HG03558 (cell line): ENCODE measurements around the gene SLC1A4.

ENCODE experiments used
- ATAC-seq: cut with Tn5 transposase; IDR thresholded peaks from one replicate; pipeline ENCODE4 v1.9.1; 2021; ENCODE audit warnings: moderate number of reproducible peaks; ENCODE audit not compliant: unreplicated experiment; ENCODE audit errors: extremely low read depth

The SLC1A4 gene

GRCh38 chr2:65069439-65069824 lies 80.2 kb downstream of the SLC1A4 start:
- no peak for ATAC-seq

GRCh38 chr2:65070172-65070830 lies 81.1 kb downstream of the SLC1A4 start:
- no peak for ATAC-seq

GRCh38 chr2:65070856-65071255 lies 81.7 kb downstream of the SLC1A4 start:
- no peak for ATAC-seq

- ATAC-seq = no peak
These were observed 82.4 kb downstream of the SLC1A4 start for GRCh38 chr2:65071499-65072180.

GRCh38 chr2:65072181-65072970 lies 83.2 kb downstream of the SLC1A4 start:
- no peak for ATAC-seq
